Activated CD4-positive, CD25-positive, alpha-beta regulatory T cell treated with anti-CD3 and anti-CD28 coated beads, Interleukin-2, amount 50 U/mL, for 72 hours (primary cell): ENCODE data around the gene MPP7.

Experiments
- DNase-seq: peaks from one replicate; pipeline ENCODE4 v3.0.0; 2021

The MPP7 gene

DNA sequence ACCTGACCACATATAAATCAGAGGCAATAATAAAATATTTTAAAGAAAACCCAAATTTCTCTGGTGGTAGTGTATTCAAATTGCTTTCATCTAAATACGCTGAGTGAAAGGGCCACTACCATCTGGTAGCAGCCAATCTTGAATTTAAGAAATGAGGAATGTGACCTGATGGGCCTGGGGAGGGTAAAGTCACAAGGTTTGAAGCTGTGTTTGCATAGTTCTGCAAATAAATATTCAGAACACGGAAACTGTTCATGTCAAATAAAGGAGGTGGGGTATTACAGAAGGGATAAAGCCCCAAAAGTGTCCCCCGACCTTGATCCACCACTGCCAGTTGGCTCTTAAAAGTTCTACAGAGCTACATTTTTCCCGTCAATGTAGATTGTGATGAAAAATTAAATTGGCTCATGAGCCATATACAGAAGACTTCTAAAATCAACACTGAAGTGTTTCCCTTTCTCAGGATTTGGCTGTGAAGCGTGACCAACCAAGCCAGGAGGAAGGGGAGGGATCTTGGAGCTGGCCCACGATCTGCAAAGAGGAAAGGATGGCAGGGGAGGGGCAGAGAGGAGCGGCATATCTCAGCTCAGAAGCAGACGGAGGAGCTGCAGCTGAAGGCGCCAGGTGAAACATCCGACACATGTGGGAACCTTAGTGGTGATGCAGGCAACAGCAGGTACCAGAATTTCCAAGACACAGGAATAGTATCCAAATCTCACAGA is 39.6 kb downstream of the MPP7 start:
- DNase-seq: no peak

DNA sequence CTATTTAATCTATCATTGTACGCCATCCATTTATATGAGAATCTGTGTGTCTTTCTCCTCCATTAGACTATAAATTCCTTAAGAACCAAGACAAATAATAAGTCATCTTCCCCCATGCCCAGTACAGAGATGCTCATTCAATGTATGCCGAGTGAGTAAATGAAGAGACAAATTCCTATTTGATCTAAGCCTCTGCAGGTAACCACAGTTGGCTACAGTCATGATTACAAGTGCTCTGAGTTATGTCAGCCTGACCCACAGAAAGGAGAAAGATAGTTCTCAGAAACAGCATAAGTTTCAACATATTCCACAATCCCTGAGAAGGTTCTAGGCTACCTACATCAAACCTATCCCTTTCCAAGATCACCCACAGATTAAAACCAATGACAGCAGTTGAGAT is 46.1 kb downstream of the MPP7 start:
- no peak for DNase-seq

DNA sequence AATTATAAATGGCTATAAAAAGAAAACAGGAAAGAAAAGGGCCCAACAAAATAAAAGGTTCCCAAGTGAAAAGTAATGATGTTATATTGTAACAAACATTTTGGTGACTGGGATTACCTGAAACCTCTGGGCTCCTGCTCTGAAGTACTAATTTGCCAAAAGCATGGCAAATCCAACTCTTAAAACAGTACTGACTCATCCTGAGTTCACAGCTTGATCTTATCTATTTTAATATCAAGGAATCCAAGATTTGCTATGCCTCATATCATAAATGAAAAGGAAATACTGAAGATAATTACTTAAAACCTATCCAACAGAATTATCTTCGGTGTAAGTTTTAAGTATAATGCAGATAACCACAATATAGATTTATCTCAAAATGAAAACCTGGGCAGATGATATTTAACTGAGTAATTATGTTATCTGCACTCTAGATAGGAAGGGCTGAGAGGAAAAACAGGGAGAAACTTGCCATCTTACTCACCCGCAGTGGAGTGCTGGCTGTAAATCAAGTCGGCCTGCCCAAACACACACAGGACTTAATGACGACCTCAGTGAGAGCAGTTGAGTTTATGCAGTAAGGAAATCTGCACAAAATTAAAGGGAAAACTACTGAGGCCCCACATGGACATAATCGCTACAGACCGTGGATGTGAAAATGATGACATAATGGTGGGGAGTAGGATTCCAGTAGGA is 48.4 kb downstream of the MPP7 start:
- no peak for DNase-seq

DNA sequence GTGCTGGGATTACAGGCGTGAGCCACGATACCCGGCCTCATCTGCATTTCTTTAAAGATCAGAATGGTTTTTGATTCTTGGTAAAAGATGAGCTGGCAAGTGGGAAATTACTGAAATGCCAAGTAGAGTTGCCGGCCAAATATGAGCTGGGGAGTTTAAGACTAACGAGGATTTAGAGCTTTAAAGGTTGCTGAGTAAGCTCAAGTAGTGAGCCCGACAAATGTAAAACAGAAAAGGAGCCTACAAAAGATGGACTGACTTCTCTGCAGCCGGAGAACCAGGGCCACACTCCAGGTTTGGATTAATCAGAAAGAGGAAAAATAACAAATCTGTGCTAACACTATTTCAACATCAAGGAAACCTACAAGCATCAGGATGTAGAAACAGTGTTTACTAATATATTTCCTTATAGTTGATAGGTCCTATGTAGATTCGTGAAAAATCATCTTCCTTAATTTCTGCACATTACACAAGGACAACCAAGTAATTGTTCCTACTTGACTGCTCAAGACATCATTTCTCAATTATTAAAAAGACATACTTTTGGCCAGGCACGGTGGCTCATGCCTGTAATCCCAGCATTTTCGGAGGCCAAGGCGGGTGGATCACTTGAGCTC is 49.6 kb downstream of the MPP7 start:
- no peak for DNase-seq
